ENCODE data around the gene ZNF429.
A peak's percentile ranks its signal among the peaks of the same experiment; 100 is the strongest.
"Not testable (repeated sequence)": the region's sequence is repeated elsewhere in the genome, so short reads cannot be mapped to it uniquely, and the experiment has no call there.

Gene ZNF429

DNA sequence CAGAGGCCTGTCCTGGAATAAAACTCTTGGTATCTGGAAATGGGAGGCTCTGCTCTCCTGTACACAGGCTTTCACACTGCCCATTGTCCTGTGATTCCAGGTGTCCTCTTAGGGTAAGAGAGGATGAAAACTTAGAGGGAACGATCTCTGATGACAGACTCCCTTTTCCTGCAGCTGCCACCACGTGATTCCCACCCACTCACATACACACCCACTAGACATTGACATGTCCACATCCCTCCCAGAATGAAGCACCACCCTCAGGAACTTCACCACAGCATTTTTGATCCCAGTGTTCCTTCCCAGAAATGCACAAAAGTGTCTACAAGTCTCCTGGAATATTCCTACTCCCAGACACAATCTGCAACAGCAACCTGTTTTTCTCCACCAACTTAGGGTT lies 8.2 kb downstream of the ZNF429 start:
- Histone ChIP-seq H3K4me3 (no peak overlapping the region), H3K9ac (no peak overlapping the region), H3K27ac (no peak overlapping the region), H4K20me1 (no peaks in the 10 kb centered on the region), H3K4me2 (no peak overlapping the region), H3K27me3 (no peaks in the 10 kb centered on the region), H3K36me3 (peaks cover 86% of the 10 kb centered on the region), H3K9me3 (peaks cover 98% of the 10 kb centered on the region), H3K4me1 (no peaks in the 10 kb centered on the region)
- no peak for TF ChIP-seq Cebpa-rat (IDR thresholded peaks at IDR 0.05)

DNA sequence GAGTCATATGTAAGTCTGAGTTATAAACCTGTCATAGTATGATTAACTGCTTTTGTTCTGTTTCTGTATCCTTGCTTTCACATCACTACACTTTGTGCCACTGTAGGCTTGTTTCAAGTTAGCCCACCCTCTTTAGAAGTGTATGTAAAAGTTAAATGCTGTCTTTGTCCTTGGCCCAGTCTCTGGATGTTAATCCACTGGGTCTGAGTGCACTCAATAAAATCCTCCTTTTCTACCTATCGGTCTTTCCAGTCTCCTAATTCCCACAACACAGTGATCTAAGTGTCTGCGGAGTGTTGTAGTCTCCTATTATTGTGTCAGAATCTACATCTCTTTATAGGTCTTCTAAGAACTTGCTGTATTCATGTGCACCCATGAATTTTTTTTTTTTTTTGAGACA lies 14.1 kb downstream of the ZNF429 start:
- no peak overlapping the region for H3K4me2 ChIP-seq
- no peak for TF ChIP-seq Cebpa-rat (IDR thresholded peaks at IDR 0.05)
- no peaks in the 10 kb centered on the region for H3K4me1 ChIP-seq
- no peak overlapping the region for H3K9ac ChIP-seq
- H3K4me3 ChIP-seq, result peak overlapping the region; percentile 42
- H3K9me3 ChIP-seq, result peaks cover 100% of the 10 kb centered on the region
- no peaks in the 10 kb centered on the region for H4K20me1 ChIP-seq
- H3K36me3 ChIP-seq, result peaks cover 92% of the 10 kb centered on the region
- H3K27ac ChIP-seq, result no peak overlapping the region
- H3K27me3 ChIP-seq, result no peaks in the 10 kb centered on the region

DNA sequence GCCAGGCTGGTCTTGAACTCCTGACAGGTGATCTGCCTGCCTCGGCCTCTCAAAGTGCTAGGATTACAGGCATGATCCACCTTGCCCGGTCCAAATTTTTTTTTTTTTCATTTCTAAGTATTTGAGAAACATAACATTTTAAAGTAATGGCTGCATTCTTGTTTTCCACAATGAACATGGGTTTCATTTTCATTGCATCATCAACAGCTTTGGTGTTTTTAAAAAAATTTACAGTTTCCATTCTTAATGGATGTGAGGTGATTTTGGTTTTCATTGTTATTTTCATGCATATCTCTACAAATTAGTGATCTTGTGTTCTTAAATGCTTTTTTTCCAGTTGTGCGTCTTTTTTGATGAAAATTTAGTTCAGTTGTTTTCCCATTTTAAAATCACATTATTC lies 27.5 kb downstream of the ZNF429 start:
- Histone ChIP-seq H3K9ac (no peak overlapping the region), H3K27ac (no peak overlapping the region), H3K4me2 (no peak overlapping the region), H3K4me1 (no peaks in the 10 kb centered on the region), H3K27me3 (no peaks in the 10 kb centered on the region), H3K4me3 (no peak overlapping the region), H4K20me1 (no peaks in the 10 kb centered on the region), H3K9me3 (peaks cover 91% of the 10 kb centered on the region), H3K36me3 (peaks cover 93% of the 10 kb centered on the region)
- TF ChIP-seq Cebpa-rat (IDR thresholded peaks at IDR 0.05), result no peak

DNA sequence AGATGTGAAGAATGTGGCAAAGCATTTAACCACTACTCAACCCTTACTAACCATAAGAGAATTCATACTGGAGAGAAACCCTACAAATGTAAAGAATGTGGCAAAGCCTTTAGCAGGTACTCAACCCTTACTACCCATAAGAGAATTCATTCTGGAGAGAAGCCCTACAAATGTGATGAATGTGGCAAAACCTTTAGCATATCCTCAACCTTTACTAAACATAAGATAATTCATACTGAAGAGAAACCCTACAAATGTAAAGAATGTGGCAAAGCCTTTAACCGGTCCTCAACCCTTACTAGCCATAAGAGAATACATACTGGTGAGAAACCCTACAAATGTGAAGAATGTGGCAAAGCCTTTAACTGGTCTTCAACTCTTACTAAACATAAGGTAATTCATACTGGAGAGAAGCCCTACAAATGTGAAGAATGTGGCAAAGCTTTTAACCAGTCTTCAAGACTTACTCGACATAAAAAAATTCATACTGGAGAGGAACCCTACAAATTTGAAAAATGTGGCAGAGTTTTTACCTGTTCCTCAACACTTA lies 31.4 kb downstream of the ZNF429 start:
- H3K9me3 ChIP-seq, result peaks cover 82% of the 10 kb centered on the region
- peak overlapping the region; percentile 39 for H3K4me3 ChIP-seq

DNA sequence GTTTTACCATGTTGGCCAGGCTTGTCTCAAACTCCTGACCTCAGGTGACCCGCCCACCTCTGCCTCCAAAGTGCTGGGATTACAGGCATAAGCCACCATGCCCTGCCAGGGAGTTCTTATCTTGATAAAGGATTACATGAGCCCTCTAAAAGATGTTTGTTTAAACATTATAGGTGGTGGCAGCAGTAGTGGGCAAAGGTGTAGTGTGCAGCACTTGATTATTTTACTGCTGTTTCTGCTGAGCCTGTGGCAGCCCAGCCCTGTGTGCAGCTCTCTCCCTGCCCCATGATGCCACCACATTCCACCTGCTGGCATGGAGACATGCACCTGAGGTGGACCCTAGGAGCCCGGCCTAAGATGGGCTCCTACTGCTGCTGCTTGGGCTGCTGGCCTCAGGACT lies 54.0 kb downstream of the ZNF429 start:
- Histone ChIP-seq H3K36me3 (peaks cover 100% of the 10 kb centered on the region), H3K9me3 (peaks cover 99% of the 10 kb centered on the region)

More for the DNA sequence above, 31.4 kb downstream of the ZNF429 start:
- H3K9ac ChIP-seq, H4K20me1 ChIP-seq, H3K27ac ChIP-seq, H3K4me1 ChIP-seq, H3K27me3 ChIP-seq, H3K4me2 ChIP-seq: not testable (repeated sequence)
- H3K36me3 ChIP-seq, result peaks cover 76% of the 10 kb centered on the region

DNA sequence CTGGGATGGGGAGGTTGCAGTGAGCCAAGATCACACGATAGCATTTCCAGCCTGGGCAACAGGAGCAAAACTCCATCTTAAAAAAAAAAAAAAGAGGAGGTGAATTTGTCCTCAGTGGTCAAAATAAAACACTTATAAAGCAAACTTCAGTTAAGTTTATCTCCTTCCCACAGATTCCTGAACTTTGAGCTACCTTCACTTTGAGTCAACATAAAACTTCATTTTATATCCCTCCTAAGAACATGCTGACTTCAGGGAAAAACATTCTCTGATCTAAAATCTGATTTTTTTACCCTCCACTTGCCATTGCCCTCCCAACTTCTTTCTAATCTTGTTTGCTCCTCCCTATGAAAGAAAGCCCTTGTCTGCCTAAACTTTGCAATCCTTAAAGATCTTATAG lies 59.0 kb downstream of the ZNF429 start:
- peaks cover 21% of the 10 kb centered on the region for H3K4me1 ChIP-seq
- H3K27ac ChIP-seq, result no peak overlapping the region
- H4K20me1 ChIP-seq, result no peaks in the 10 kb centered on the region
- H3K27me3 ChIP-seq, result no peaks in the 10 kb centered on the region
- peaks cover 79% of the 10 kb centered on the region for H3K9me3 ChIP-seq
- no peak for TF ChIP-seq Cebpa-rat (IDR thresholded peaks at IDR 0.05)
- H3K4me3 ChIP-seq, result no peak overlapping the region
- H3K36me3 ChIP-seq, result peaks cover 59% of the 10 kb centered on the region
- no peak overlapping the region for H3K9ac ChIP-seq
- H3K4me2 ChIP-seq, result no peak overlapping the region

More for the DNA sequence above, 54.0 kb downstream of the ZNF429 start:
- Histone ChIP-seq H3K9ac (no peak overlapping the region), H3K27me3 (no peaks in the 10 kb centered on the region), H3K4me3 (0 out of 2 replicates have a peak overlapping the region, but pooled peaks have one; percentile 0), H3K27ac (no peak overlapping the region), H3K4me1 (no peaks in the 10 kb centered on the region), H4K20me1 (no peaks in the 10 kb centered on the region), H3K4me2 (no peak overlapping the region)
- no peak for TF ChIP-seq Cebpa-rat (IDR thresholded peaks at IDR 0.05)

DNA sequence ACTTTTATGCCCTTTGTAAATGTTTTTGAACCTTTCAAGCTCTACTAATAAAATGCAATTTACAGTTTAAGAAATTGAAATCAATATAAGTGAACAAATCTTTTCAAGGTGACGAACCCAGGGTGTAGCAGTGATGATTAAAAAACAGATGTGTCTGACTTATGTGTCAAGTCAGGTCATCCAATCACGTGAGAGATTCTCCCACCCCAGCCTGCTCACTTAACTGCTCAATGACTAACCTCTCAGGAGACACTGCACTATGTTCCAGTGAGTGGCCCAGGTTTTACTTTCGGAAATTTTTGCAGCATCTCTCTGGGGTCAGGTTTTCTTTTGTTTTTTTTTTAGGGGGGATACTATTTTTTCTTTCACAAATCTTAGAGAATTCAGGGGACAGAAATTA lies 60.7 kb downstream of the ZNF429 start:
- Histone ChIP-seq H3K4me3 (no peak overlapping the region), H3K9me3 (peaks cover 75% of the 10 kb centered on the region), H3K9ac (no peak overlapping the region), H3K4me2 (no peak overlapping the region; the same call in 1 of the 2 replicates), H3K36me3 (peaks cover 43% of the 10 kb centered on the region), H4K20me1 (no peaks in the 10 kb centered on the region), H3K27me3 (no peaks in the 10 kb centered on the region), H3K27ac (no peak overlapping the region), H3K4me1 (peaks cover 21% of the 10 kb centered on the region)
- TF ChIP-seq Cebpa-rat (IDR thresholded peaks at IDR 0.05), result no peak

DNA sequence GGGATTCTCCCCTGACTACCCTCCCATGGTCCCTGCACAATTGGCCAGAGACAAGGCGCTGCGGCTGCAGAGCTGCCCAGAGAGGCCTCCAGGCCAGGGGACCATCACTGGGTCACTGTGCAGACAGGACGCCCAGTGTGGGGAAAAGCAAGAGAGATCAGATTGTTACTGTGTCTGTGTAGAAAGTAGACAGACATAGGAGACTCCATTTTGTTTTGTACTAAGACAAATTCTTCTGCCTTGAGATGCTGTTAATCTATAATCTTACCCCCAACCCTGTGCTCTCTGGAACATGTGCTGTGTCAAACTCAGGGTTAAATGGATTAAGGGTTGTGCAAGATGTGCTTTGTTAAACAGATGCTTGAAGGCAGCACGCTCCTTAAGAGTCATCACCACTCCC lies 62.4 kb downstream of the ZNF429 start:
- H3K4me2 ChIP-seq, result peak overlapping the region; percentile 66
- H3K27me3 ChIP-seq, H3K9ac ChIP-seq, H3K27ac ChIP-seq, H4K20me1 ChIP-seq: not testable (repeated sequence)
- H3K4me3 ChIP-seq, result peak overlapping the region; percentile 80
- peaks cover 71% of the 10 kb centered on the region for H3K9me3 ChIP-seq
- H3K4me1 ChIP-seq, result peaks cover 21% of the 10 kb centered on the region
- peaks cover 25% of the 10 kb centered on the region for H3K36me3 ChIP-seq

DNA sequence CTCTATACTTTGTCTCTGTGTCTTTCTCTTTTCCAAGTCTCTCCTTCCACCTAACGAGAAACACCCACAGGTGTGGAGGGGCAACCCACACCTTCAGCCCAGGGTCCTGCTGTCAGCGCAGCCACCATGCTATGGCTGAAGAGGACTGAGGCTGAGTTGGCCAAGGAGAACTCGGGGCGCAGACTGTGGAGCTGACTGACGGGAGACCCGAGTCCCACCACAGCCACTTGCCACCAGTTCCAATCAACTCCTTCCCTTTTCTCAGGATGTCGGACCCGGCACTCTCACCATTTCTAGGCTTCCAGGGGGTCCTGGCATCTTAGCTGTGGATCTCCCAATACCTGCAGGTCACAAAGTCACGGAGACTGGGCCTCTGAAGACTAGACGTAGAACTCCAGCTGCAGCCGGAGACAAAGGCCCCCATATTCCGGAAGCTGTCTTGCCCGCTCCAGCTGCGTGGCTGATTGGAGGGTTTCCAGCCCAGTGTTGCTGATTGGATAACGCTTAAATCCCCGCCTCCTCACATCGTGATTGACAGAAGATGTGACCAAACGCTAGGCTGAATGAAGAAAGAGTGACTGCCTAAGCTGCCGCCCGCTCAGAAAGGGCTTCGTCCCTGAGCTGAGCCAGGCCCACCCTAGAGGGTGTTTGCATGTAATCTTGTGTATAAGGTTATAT lies 63.6 kb downstream of the ZNF429 start:
- Histone ChIP-seq H4K20me1 (no peaks in the 10 kb centered on the region), H3K9me3 (peaks cover 61% of the 10 kb centered on the region), H3K36me3 (peaks cover 14% of the 10 kb centered on the region), H3K4me2 (peak overlapping the region; percentile 66), H3K4me1 (peaks cover 21% of the 10 kb centered on the region), H3K27ac (peak overlapping the region; percentile 91), H3K27me3 (no peaks in the 10 kb centered on the region), H3K9ac (peak overlapping the region; percentile 94), H3K4me3 (peak overlapping the region; percentile 80)
- TF ChIP-seq Cebpa-rat (IDR thresholded peaks at IDR 0.05), result no peak

DNA sequence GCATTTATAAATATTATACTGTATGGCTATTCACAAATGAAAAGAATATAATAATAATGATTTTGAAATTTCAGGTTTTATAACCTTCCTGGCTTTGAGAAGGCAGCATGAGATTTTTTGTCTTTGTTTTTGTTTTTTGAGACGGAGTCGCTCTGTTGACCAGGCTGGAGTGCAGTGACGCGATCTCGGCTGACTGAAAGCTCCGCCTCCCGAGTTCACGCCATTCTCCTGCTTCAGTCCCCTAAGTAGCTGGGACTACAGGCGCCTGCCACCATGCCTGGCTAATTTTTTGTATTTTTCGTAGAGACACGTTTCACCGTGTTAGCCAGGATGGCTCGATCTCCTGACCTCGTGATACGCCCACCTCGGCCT lies 64.1 kb downstream of the ZNF429 start:
- no peak for TF ChIP-seq Cebpa-rat (IDR thresholded peaks at IDR 0.05)
- H3K4me2 ChIP-seq, result peak overlapping the region; percentile 66
- H3K4me3 ChIP-seq, result peak overlapping the region; percentile 80
- no peaks in the 10 kb centered on the region for H4K20me1 ChIP-seq
- H3K36me3 ChIP-seq, result peaks cover 8% of the 10 kb centered on the region
- H3K27ac ChIP-seq, result peak overlapping the region; percentile 91
- peaks cover 61% of the 10 kb centered on the region for H3K9me3 ChIP-seq
- peaks cover 21% of the 10 kb centered on the region for H3K4me1 ChIP-seq
- H3K9ac ChIP-seq, result peak overlapping the region; percentile 94; the same call in 1 of the 2 replicates
- H3K27me3 ChIP-seq, result no peaks in the 10 kb centered on the region
